H9 (cell line): ENCODE data around the gene PPL. TPM values are rescaled to one million over a fixed set of nuclear protein-coding genes. Genes with fewer than 3 reads are reported as not detected.

Experiments used
- DNase-seq: peaks from one replicate; pipeline ENCODE4 v3.0.0-alpha.2; 2017
- H2AFZ ChIP-seq: one replicate; pipeline ENCODE4 v1.6.1; 2013; ENCODE audit warnings: mild to moderate bottlenecking, low read length, control low read depth, moderate library complexity
- H2AK5ac ChIP-seq: 2 replicates; pipeline ENCODE4 v1.6.1; 2013; ENCODE audit warnings: low read length, control low read depth, mixed read lengths; ENCODE audit not compliant: insufficient read length
- H2BK120ac ChIP-seq: one replicate; pipeline ENCODE4 v1.6.1; 2013; ENCODE audit warnings: low read depth, mild to moderate bottlenecking, low read length, control low read depth, inconsistent platforms; ENCODE audit not compliant: poor library complexity, severe bottlenecking
- H2BK12ac ChIP-seq: 2 replicates; pipeline ENCODE4 v1.6.1; 2013; ENCODE audit warnings: low read length, control low read depth, mixed read lengths, low read depth; ENCODE audit not compliant: insufficient read length
- H2BK15ac ChIP-seq: 2 replicates; pipeline ENCODE4 v1.6.1; 2013; ENCODE audit warnings: low read depth, low read length, control low read depth
- H2BK20ac ChIP-seq: one replicate; pipeline ENCODE4 v1.6.1; 2013; ENCODE audit warnings: low read depth, mild to moderate bottlenecking, low read length, control low read depth, inconsistent platforms; ENCODE audit not compliant: poor library complexity, severe bottlenecking
- H2BK5ac ChIP-seq: 2 replicates; pipeline ENCODE4 v1.6.1; 2013; ENCODE audit warnings: low read length, control low read depth, mixed read lengths; ENCODE audit not compliant: insufficient read length
- H3K14ac ChIP-seq: 2 replicates; pipeline ENCODE4 v1.6.1; 2013; ENCODE audit warnings: low read length, control low read depth; ENCODE audit not compliant: insufficient read depth
- H3K18ac ChIP-seq: 2 replicates; pipeline ENCODE4 v1.6.1; 2013; ENCODE audit warnings: low read depth, mild to moderate bottlenecking, mixed read lengths, low read length, control low read depth; ENCODE audit not compliant: insufficient read length
- H3K23ac ChIP-seq: 2 replicates; pipeline ENCODE4 v1.6.1; 2013; ENCODE audit warnings: low read length, control low read depth, mixed read lengths, low read depth; ENCODE audit not compliant: insufficient read length
- H3K23me2 ChIP-seq: 2 replicates; pipeline ENCODE4 v1.6.1; 2013; ENCODE audit warnings: low read depth, mild to moderate bottlenecking, mixed read lengths, low read length, control low read depth; ENCODE audit not compliant: insufficient read length, poor library complexity, severe bottlenecking
- H3K27ac ChIP-seq: 2 replicates; pipeline ENCODE4 v1.5.1; 2013; ENCODE audit warnings: low read length, control low read depth, mixed read lengths, low read depth; ENCODE audit not compliant: insufficient read length
- H3K27me3 ChIP-seq: 2 replicates; pipeline ENCODE4 v1.6.1; 2013; ENCODE audit warnings: low read length, control low read depth, inconsistent platforms; ENCODE audit not compliant: insufficient read depth
- H3K4ac ChIP-seq: 2 replicates; pipeline ENCODE4 v1.6.1; 2013; ENCODE audit warnings: low read depth, mild to moderate bottlenecking, control low read depth, inconsistent platforms, low read length, moderate library complexity
- H3K4me1 ChIP-seq: 2 replicates; pipeline ENCODE4 v1.6.1; 2013; ENCODE audit warnings: low read length, control low read depth, inconsistent platforms; ENCODE audit not compliant: insufficient read depth
- H3K4me2 ChIP-seq: 2 replicates; pipeline ENCODE4 v1.6.1; 2013; ENCODE audit warnings: low read length, control low read depth, mixed read lengths; ENCODE audit not compliant: insufficient read length, insufficient read depth
- H3K56ac ChIP-seq: 2 replicates; pipeline ENCODE4 v1.6.1; 2013; ENCODE audit warnings: low read depth, mild to moderate bottlenecking, mixed read lengths, low read length, control low read depth; ENCODE audit not compliant: insufficient read length
- H3K79me1 ChIP-seq: 2 replicates; pipeline ENCODE4 v1.6.1; 2013; ENCODE audit warnings: low read depth, mild to moderate bottlenecking, moderate library complexity, low read length, control low read depth, inconsistent platforms; ENCODE audit not compliant: insufficient read depth, poor library complexity, severe bottlenecking
- H3K79me2 ChIP-seq: 2 replicates; pipeline ENCODE4 v1.6.1; 2013; ENCODE audit warnings: low read length, control low read depth, inconsistent platforms; ENCODE audit not compliant: insufficient read depth
- H3K9ac ChIP-seq: 2 replicates; pipeline ENCODE4 v1.6.1; 2013; ENCODE audit warnings: low read length, control low read depth, mixed read lengths; ENCODE audit not compliant: insufficient read length; ENCODE audit errors: extremely low read depth
- H3K9me3 ChIP-seq: one replicate; pipeline ENCODE4 v1.6.1; 2013; ENCODE audit warnings: low read depth, low read length, inconsistent platforms; ENCODE audit not compliant: control insufficient read depth
- H3T11ph ChIP-seq: one replicate; pipeline ENCODE4 v1.6.1; 2013; ENCODE audit warnings: mild to moderate bottlenecking, low read length, control low read depth, inconsistent platforms
- H4K20me1 ChIP-seq: one replicate; pipeline ENCODE4 v1.6.1; 2013; ENCODE audit not compliant: control insufficient read depth, insufficient read length, insufficient read depth
- H4K5ac ChIP-seq: 2 replicates; pipeline ENCODE4 v1.6.1; 2013; ENCODE audit warnings: low read depth, mild to moderate bottlenecking, mixed read lengths, low read length, control low read depth; ENCODE audit not compliant: insufficient read length
- H4K8ac ChIP-seq: replicated peaks from 2 replicates; pipeline ENCODE4 v1.6.1; 2013; ENCODE audit warnings: low read length, control low read depth, mixed read lengths, low read depth; ENCODE audit not compliant: insufficient read length
- H4K91ac ChIP-seq: 2 replicates; pipeline ENCODE4 v1.6.1; 2013; ENCODE audit warnings: low read depth, mild to moderate bottlenecking, moderate library complexity, mixed read lengths, low read length, control low read depth; ENCODE audit not compliant: insufficient read length
- H3K27ac Mint-ChIP-seq, 3 experiments: 2 replicates in 2 of 3; 3 replicates in 1 of 3; pipeline ENCODE4 v1.8.0; 2020 to 2021; ENCODE audit warnings: mixed read lengths in 3 of 3, mild to moderate bottlenecking in 1 of 3, moderate library complexity in 1 of 3
- H3K27me3 Mint-ChIP-seq: 2 replicates; pipeline ENCODE4 v1.8.0; 2021; ENCODE audit warnings: low read depth, mild to moderate bottlenecking, moderate library complexity, mixed read lengths
- H3K36me3 Mint-ChIP-seq, 3 experiments: 2 replicates in 2 of 3; 3 replicates in 1 of 3; pipeline ENCODE4 v1.8.0; 2020 to 2021; ENCODE audit warnings: low read depth in 3 of 3, mixed read lengths in 3 of 3; ENCODE audit not compliant: insufficient read depth in 1 of 3
- H3K4me1 Mint-ChIP-seq, 2 experiments: 2 replicates each; pipeline ENCODE4 v1.8.0; 2020; ENCODE audit warnings: mixed read lengths in 2 of 2
- H3K4me3 Mint-ChIP-seq, 2 experiments: 2 replicates in 1 of 2; 3 replicates in 1 of 2; pipeline ENCODE4 v1.8.0; 2020 to 2021; ENCODE audit warnings: mild to moderate bottlenecking in 2 of 2, mixed read lengths in 2 of 2, moderate library complexity in 1 of 2
- H3K9me3 Mint-ChIP-seq, 2 experiments: 2 replicates in 1 of 2; 3 replicates in 1 of 2; pipeline ENCODE4 v1.8.0; 2020; ENCODE audit warnings: mild to moderate bottlenecking in 2 of 2, mixed read lengths in 2 of 2, moderate library complexity in 1 of 2
- whole genome bisulfite sequencing: extraction: QIAGEN DNeasy Blood & Tissue Kit; methylation state at CpG from one replicate; pipeline ENCODE4 v1.1.7; 2013; ENCODE audit warnings: missing lambda C conversion rate, low lambda C conversion rate, mixed read lengths; ENCODE audit not compliant: insufficient read length; ENCODE audit errors: extremely low coverage; 5-methylcytosine and 5-hydroxymethylcytosine counted together
- total RNA-seq: library from RNA; stranded (reverse); gene quantifications from 2 replicates; pipeline ENCODE4 v1.2.1, GENCODE V29; 2021
- TF ChIP-seq, protein P1 (sequence below): fragments of 200-600 bp; sonication (generic); conservative IDR thresholded peaks from 3 replicates; pipeline ENCODE4 v1.8.0; 2021; ENCODE audit warnings: antibody characterized with exemption, mild to moderate bottlenecking

Gene PPL
- total RNA-seq, 1 experiment from 2014 or later: 29.2 TPM

DNA sequence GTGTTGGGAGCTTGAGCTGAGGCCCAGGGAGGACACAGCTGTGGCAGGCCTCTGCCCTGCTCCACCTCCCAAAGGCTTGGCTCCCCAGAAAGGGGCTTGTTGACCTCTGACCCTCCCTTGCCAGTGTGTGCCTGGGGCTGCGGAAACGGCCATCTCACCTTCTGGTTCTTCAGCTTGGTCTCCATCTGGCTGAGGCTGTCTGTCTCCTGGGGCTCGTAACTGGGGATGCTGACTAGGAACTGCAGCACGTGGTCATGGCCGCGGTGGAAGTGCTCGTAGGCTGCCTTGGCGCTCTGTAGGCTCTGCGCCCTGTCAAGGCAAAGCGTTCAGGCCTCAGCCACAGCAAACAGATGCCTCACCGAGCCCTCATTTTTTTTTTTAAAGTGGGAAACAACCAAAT, 46.9 kb downstream of the PPL start:
- Histone ChIP-seq H3K9me3 (no peaks in the 10 kb centered on the region), H4K5ac (no peak overlapping the region), H3K4me2 (no peak overlapping the region), H3K9ac (no peak overlapping the region), H3K79me1 (no peaks in the 10 kb centered on the region), H2AK5ac (no peak overlapping the region), H3K23me2 (no peaks in the 10 kb centered on the region), H3K27me3 (no peaks in the 10 kb centered on the region), H4K20me1 (no peaks in the 10 kb centered on the region), H2AFZ (no peak overlapping the region), H2BK12ac (no peak overlapping the region), H3K56ac (no peak overlapping the region), H2BK120ac (no peak overlapping the region), H3K27ac (no peak overlapping the region), H3K4ac (no peak overlapping the region), H4K91ac (no peak overlapping the region), H3K14ac (no peak overlapping the region), H2BK20ac (no peak overlapping the region), H3K4me1 (no peaks in the 10 kb centered on the region), H3K79me2 (no peaks in the 10 kb centered on the region), H2BK5ac (no peak overlapping the region), H4K8ac (no peak overlapping the region), H3K23ac (no peak overlapping the region), H3T11ph (no peak overlapping the region), H2BK15ac (no peak overlapping the region), H3K18ac (no peak overlapping the region)
- DNase-seq: no peak
- Mint-ChIP-seq H3K36me3 (peaks cover 11 to 69% (median 53%) of the 10 kb centered on the region in 3 experiments), H3K27ac (peak overlapping the region in 1 of 3 experiments; percentile 73; a peak in 1 of 7 replicates), H3K4me1 (no peaks in the 10 kb centered on the region), H3K4me3 (no peak overlapping the region), H3K27me3 (no peaks in the 10 kb centered on the region), H3K9me3 (no peaks in the 10 kb centered on the region)
- WGBS: no CpG with 5 or more reads among the region's 11 CpGs
- TF ChIP-seq, protein P1, sequence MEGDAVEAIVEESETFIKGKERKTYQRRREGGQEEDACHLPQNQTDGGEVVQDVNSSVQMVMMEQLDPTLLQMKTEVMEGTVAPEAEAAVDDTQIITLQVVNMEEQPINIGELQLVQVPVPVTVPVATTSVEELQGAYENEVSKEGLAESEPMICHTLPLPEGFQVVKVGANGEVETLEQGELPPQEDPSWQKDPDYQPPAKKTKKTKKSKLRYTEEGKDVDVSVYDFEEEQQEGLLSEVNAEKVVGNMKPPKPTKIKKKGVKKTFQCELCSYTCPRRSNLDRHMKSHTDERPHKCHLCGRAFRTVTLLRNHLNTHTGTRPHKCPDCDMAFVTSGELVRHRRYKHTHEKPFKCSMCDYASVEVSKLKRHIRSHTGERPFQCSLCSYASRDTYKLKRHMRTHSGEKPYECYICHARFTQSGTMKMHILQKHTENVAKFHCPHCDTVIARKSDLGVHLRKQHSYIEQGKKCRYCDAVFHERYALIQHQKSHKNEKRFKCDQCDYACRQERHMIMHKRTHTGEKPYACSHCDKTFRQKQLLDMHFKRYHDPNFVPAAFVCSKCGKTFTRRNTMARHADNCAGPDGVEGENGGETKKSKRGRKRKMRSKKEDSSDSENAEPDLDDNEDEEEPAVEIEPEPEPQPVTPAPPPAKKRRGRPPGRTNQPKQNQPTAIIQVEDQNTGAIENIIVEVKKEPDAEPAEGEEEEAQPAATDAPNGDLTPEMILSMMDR: no peak
